8988T (cell line): ENCODE data around the gene CALB2.

Experiments
- DNase-seq: peaks from one replicate; pipeline ENCODE4 v3.0.0; 2011

CALB2 gene

GRCh38 chr16:71396594-71396993, 38.1 kb downstream of the CALB2 start:
- no peak for DNase-seq

GRCh38 chr16:71399801-71400563, 41.5 kb downstream of the CALB2 start:
- DNase-seq: no peak

GRCh38 chr16:71402007-71402406, 43.5 kb downstream of the CALB2 start:
- no peak for DNase-seq

GRCh38 chr16:71402674-71403073, 44.2 kb downstream of the CALB2 start:
- no peak for DNase-seq

- DNase-seq: no peak
Measured at GRCh38 chr16:71404364-71404763, 45.8 kb downstream of the CALB2 start.

- no peak for DNase-seq
Measured at GRCh38 chr16:71406316-71406715, 47.8 kb downstream of the CALB2 start.

- DNase-seq: no peak
Measured at GRCh38 chr16:71406724-71407123, 48.2 kb downstream of the CALB2 start.

GRCh38 chr16:71407731-71408130, 49.2 kb downstream of the CALB2 start:
- DNase-seq: no peak

GRCh38 chr16:71408536-71408935, 50.0 kb downstream of the CALB2 start:
- DNase-seq: no peak

- DNase-seq: no peak
Measured at GRCh38 chr16:71409011-71409775, 50.7 kb downstream of the CALB2 start.

- DNase-seq: no peak
Measured at GRCh38 chr16:71410146-71410545, 51.6 kb downstream of the CALB2 start.

- peak; percentile 87 for DNase-seq
Measured at GRCh38 chr16:71412270-71413160, 54.0 kb downstream of the CALB2 start.

GRCh38 chr16:71413341-71413740, 54.8 kb downstream of the CALB2 start:
- no peak for DNase-seq

- DNase-seq: no peak
Measured at GRCh38 chr16:71414038-71414437, 55.5 kb downstream of the CALB2 start.

- DNase-seq: peak; percentile 83
Measured at GRCh38 chr16:71421911-71422310, 63.4 kb downstream of the CALB2 start.

GRCh38 chr16:71423016-71423415, 64.5 kb downstream of the CALB2 start:
- no peak for DNase-seq

GRCh38 chr16:71423865-71424264, 65.3 kb downstream of the CALB2 start:
- DNase-seq: no peak

- no peak for DNase-seq
Measured at GRCh38 chr16:71424626-71425025, 66.1 kb downstream of the CALB2 start.

- no peak for DNase-seq
Measured at GRCh38 chr16:71425746-71426068, 67.2 kb downstream of the CALB2 start.

- DNase-seq: peak; percentile 43
Measured at GRCh38 chr16:71426069-71426879, 67.8 kb downstream of the CALB2 start.

- DNase-seq: no peak
Measured at GRCh38 chr16:71426880-71427615, 68.5 kb downstream of the CALB2 start.

- no peak for DNase-seq
Measured at GRCh38 chr16:71428385-71428784, 69.9 kb downstream of the CALB2 start.
